HepG2 (cell line): Measurements from ENCODE around the gene RPL38. TPM values are rescaled to one million over a fixed set of nuclear protein-coding genes. Genes with fewer than 3 reads are reported as not detected.

Experiments used
- BORCS8-MEF2B ChIP-seq: sonication (generic); formaldehyde crosslinking; IDR thresholded peaks from 2 replicates; pipeline ENCODE4 v1.8.0; 2022; ENCODE audit warnings: mild to moderate bottlenecking, missing genetic modification reagents
- GATA4 ChIP-seq: sonication (generic); IDR thresholded peaks from 2 replicates; pipeline ENCODE4 v1.6.1; 2016; ENCODE audit warnings: antibody characterized with exemption, low read depth, borderline replicate concordance
- JUN ChIP-seq: sonication (generic); formaldehyde crosslinking; IDR thresholded peaks from 2 replicates; pipeline ENCODE4 v1.4.0; 2020; ENCODE audit warnings: mild to moderate bottlenecking, missing genetic modification reagents
- MAZ ChIP-seq, 2 experiments: sonication (generic) in 1 of 2; formaldehyde crosslinking in 1 of 2; IDR thresholded peaks; 2 replicates each; pipeline versions ENCODE4 v1.5.0 to v1.6.1; 2012 to 2020; ENCODE audit warnings: low read depth in 2 of 2, mild to moderate bottlenecking in 2 of 2, borderline replicate concordance in 1 of 2, improper control_type of control experiment in 1 of 2, low read length in 1 of 2, missing genetic modification reagents in 1 of 2, moderate library complexity in 1 of 2
- MTERF4 ChIP-seq: sonication (generic); formaldehyde crosslinking; IDR thresholded peaks from 2 replicates; pipeline ENCODE4 v1.8.0; 2023; ENCODE audit warnings: mild to moderate bottlenecking, missing genetic modification reagents
- NR2C2 ChIP-seq: sonication (generic); formaldehyde crosslinking; IDR thresholded peaks from 2 replicates; pipeline ENCODE4 v1.4.0; 2020; ENCODE audit warnings: missing genetic modification reagents, mild to moderate bottlenecking, moderate library complexity, borderline replicate concordance
- ZBTB40 ChIP-seq, 2 experiments: fragments of 450-650 bp in 1 of 2; sonication (generic) in 1 of 2; formaldehyde crosslinking in 1 of 2; IDR thresholded peaks; 2 replicates each; pipeline versions ENCODE4 v1.6.1 to v1.8.0; 2016 to 2022; ENCODE audit warnings: antibody characterized with exemption in 1 of 2, mild to moderate bottlenecking in 1 of 2, missing genetic modification reagents in 1 of 2
- ZNF460 ChIP-seq: sonication (generic); formaldehyde crosslinking; IDR thresholded peaks from 2 replicates; pipeline ENCODE4 v1.5.1; 2020; ENCODE audit warnings: missing genetic modification reagents, mild to moderate bottlenecking, borderline replicate concordance
- ZNF547 ChIP-seq: sonication (generic); formaldehyde crosslinking; IDR thresholded peaks from 2 replicates; pipeline ENCODE4 v1.5.1; 2020; ENCODE audit warnings: mild to moderate bottlenecking, missing genetic modification reagents
- ZNF576 ChIP-seq: sonication (generic); formaldehyde crosslinking; IDR thresholded peaks from 2 replicates; pipeline ENCODE4 v1.4.0; 2020; ENCODE audit warnings: mild to moderate bottlenecking, missing genetic modification reagents
- ZNF674 ChIP-seq: sonication (generic); formaldehyde crosslinking; IDR thresholded peaks from 2 replicates; pipeline ENCODE4 v1.5.0; 2020; ENCODE audit warnings: low read depth, mild to moderate bottlenecking, missing genetic modification reagents
- polyA plus RNA-seq, 8 experiments: library from polyadenylated mRNA; depleted of rRNA in 3 of 8; stranded (reverse) in 7 of 8; unstranded in 1 of 8; fragments of >200 nt; fragmentation: Illumina TruSeq in 4 of 8; extraction: Trizol in 4 of 8; gene quantifications; 2 replicates each; pipeline versions ENCODE4 v1.2.1 to v1.2.3, GENCODE V29; 2011 to 2016; ENCODE audit warnings: low read depth in 4 of 8, missing spikeins in 1 of 8, mixed read lengths in 1 of 8; ENCODE audit not compliant: insufficient read depth in 1 of 8
- total RNA-seq, 5 experiments: library from RNA; depleted of rRNA; stranded (reverse); fragments of >200 nt; fragmentation: Illumina TruSeq; extraction: Trizol; gene quantifications; 2 replicates each; pipeline ENCODE4 v1.2.3, GENCODE V29; 2016; ENCODE audit warnings: low read depth in 1 of 5
- TF ChIP-seq, protein P1 (sequence below), 2 experiments: sonication (generic) in 1 of 2; formaldehyde crosslinking in 1 of 2; IDR thresholded peaks; 2 replicates each; pipeline versions ENCODE4 v1.4.0 to v1.6.1; 2018 to 2020; ENCODE audit warnings: missing genetic modification reagents in 2 of 2, borderline replicate concordance in 1 of 2, low read depth in 1 of 2, mild to moderate bottlenecking in 1 of 2, missing biosample characterization in 1 of 2

Gene RPL38
- total and polyA plus RNA-seq, 2 of the 13 experiments (the other 11 are each of a cell fraction or from before 2014, with no cell fraction given): 2,370 to 2,372 TPM

- peak; percentile 79 for TF ChIP-seq ZBTB40 (IDR thresholded peaks at IDR 0.05)
- TF ChIP-seq ZBTB40 (CRISPR knock-in tag; IDR thresholded peaks at IDR 0.05): peak; percentile 84
- peak; percentile 93 for TF ChIP-seq ZNF547 (CRISPR knock-in tag)
- TF ChIP-seq MTERF4 (CRISPR knock-in tag): no peak
- TF ChIP-seq ZNF674 (CRISPR knock-in tag): 0 out of 2 replicates have a peak, but pooled peaks have one; percentile 84
- TF ChIP-seq JUN (CRISPR knock-in tag): peak; percentile 64; the same call in 1 of the 2 replicates
- peak; percentile 85; the same call in 1 of the 2 replicates for TF ChIP-seq NR2C2 (CRISPR knock-in tag)
- peak; percentile 79 for TF ChIP-seq GATA4
- TF ChIP-seq, protein P1, sequence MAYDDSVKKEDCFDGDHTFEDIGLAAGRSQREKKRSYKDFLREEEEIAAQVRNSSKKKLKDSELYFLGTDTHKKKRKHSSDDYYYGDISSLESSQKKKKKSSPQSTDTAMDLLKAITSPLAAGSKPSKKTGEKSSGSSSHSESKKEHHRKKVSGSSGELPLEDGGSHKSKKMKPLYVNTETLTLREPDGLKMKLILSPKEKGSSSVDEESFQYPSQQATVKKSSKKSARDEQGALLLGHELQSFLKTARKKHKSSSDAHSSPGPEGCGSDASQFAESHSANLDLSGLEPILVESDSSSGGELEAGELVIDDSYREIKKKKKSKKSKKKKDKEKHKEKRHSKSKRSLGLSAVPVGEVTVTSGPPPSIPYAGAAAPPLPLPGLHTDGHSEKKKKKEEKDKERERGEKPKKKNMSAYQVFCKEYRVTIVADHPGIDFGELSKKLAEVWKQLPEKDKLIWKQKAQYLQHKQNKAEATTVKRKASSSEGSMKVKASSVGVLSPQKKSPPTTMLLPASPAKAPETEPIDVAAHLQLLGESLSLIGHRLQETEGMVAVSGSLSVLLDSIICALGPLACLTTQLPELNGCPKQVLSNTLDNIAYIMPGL (CRISPR knock-in tag; IDR thresholded peaks at IDR 0.05; ENCODE audit: borderline replicate concordance in 1 of 2, low read depth in 1 of 2): peak; percentile 95 to 98
- peak; percentile 79; the same call in 1 of the 2 replicates for TF ChIP-seq BORCS8-MEF2B (CRISPR knock-in tag)
- no peak; the same call in 1 of the 2 replicates for TF ChIP-seq ZNF460 (CRISPR knock-in tag)
- TF ChIP-seq ZNF576 (CRISPR knock-in tag): 0 out of 2 replicates have a peak, but pooled peaks have one; percentile 77
- TF ChIP-seq MAZ (IDR thresholded peaks at IDR 0.05; ENCODE audit: borderline replicate concordance, low read depth, low read length): peak; percentile 55; the same call in 1 of the 2 replicates
- TF ChIP-seq MAZ (CRISPR knock-in tag; IDR thresholded peaks at IDR 0.05; ENCODE audit: low read depth): peak; percentile 88
These were observed at the start of gene RPL38 (continued) for GRCh38 chr17:74203439-74204240.
